Body of pancreas (tissue), 4 donors: ENCODE measurements around the gene TTLL11.

Source experiments
- POLR2A ChIP-seq, 3 donors: fragments of 450-650 bp; IDR thresholded peaks; one replicate each; pipeline ENCODE4 v1.6.1; 2016; ENCODE audit warnings: antibody characterized with exemption in 3 of 3, mild to moderate bottlenecking in 2 of 3
- TF ChIP-seq, protein P1 (sequence below), 7 experiments: fragments of 450-650 bp in 4 of 7; fragments of 200-600 bp in 3 of 7; sonication (generic) in 3 of 7; IDR thresholded peaks; one replicate each; pipeline ENCODE4 v1.5.1; 2016 to 2019; ENCODE audit warnings: antibody characterized with exemption in 7 of 7

DNA sequence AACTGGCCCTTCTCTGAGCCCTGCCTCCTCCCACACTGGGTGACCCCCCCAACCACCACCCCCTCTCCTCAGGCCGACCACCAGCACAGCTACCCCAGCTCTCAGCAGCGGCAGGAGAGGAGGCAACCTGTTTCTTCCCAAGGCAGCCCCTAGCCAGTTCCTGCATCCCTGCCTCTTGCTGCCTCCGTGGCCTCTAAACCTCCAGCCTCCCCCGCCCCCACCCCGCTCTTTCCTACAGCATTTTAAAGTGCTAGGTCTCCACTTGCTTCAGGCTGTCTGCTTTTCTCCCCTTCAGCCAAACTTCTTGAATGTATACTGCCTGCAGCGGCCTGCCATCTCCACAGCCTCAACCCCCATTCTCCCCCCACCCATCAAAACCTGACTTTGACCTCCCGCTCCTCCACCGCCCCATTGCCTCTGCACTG lies 306.1 kb downstream of the TTLL11 start:
- TF ChIP-seq, protein P1, sequence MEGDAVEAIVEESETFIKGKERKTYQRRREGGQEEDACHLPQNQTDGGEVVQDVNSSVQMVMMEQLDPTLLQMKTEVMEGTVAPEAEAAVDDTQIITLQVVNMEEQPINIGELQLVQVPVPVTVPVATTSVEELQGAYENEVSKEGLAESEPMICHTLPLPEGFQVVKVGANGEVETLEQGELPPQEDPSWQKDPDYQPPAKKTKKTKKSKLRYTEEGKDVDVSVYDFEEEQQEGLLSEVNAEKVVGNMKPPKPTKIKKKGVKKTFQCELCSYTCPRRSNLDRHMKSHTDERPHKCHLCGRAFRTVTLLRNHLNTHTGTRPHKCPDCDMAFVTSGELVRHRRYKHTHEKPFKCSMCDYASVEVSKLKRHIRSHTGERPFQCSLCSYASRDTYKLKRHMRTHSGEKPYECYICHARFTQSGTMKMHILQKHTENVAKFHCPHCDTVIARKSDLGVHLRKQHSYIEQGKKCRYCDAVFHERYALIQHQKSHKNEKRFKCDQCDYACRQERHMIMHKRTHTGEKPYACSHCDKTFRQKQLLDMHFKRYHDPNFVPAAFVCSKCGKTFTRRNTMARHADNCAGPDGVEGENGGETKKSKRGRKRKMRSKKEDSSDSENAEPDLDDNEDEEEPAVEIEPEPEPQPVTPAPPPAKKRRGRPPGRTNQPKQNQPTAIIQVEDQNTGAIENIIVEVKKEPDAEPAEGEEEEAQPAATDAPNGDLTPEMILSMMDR (IDR thresholded peaks at IDR 0.05), result no peak
- TF ChIP-seq POLR2A (IDR thresholded peaks at IDR 0.05), result no peak
